HG02798 (cell line): ENCODE data around the gene TRHDE.
"Not testable (repeated sequence)": the region's sequence is repeated elsewhere in the genome, so short reads cannot be mapped to it uniquely, and the experiment has no call there.

Experiments used
- ATAC-seq: cut with Tn5 transposase; IDR thresholded peaks from one replicate; pipeline ENCODE4 v1.9.1; 2021; ENCODE audit warnings: mild to moderate bottlenecking; ENCODE audit not compliant: unreplicated experiment, poor library complexity

Gene TRHDE

GRCh38 chr12:72502546-72502945 is 230.4 kb downstream of the TRHDE start:
- no peak for ATAC-seq

- ATAC-seq: no peak
Observed at GRCh38 chr12:72505227-72505626, 233.1 kb downstream of the TRHDE start.

- ATAC-seq: no peak
Observed at GRCh38 chr12:72509891-72510290, 237.7 kb downstream of the TRHDE start.

- no peak for ATAC-seq
Observed at GRCh38 chr12:72510772-72511171, 238.6 kb downstream of the TRHDE start.

- no peak for ATAC-seq
Observed at GRCh38 chr12:72511498-72511897, 239.3 kb downstream of the TRHDE start.

GRCh38 chr12:72511906-72512305 is 239.7 kb downstream of the TRHDE start:
- ATAC-seq: no peak

- not testable (repeated sequence) for ATAC-seq
Observed at GRCh38 chr12:72520044-72520678, 248.0 kb downstream of the TRHDE start.

- no peak for ATAC-seq
Observed at GRCh38 chr12:72521326-72521725, 249.2 kb downstream of the TRHDE start.

GRCh38 chr12:72522411-72522810 is 250.2 kb downstream of the TRHDE start:
- no peak for ATAC-seq

- ATAC-seq: no peak
Observed at GRCh38 chr12:72523754-72524153, 251.6 kb downstream of the TRHDE start.

GRCh38 chr12:72535212-72535990 is 263.2 kb downstream of the TRHDE start:
- no peak for ATAC-seq

GRCh38 chr12:72540811-72541210 is 268.6 kb downstream of the TRHDE start:
- no peak for ATAC-seq

- ATAC-seq: no peak
Observed at GRCh38 chr12:72543777-72544467, 271.8 kb downstream of the TRHDE start.

GRCh38 chr12:72546106-72546505 is 273.9 kb downstream of the TRHDE start:
- ATAC-seq: no peak

- ATAC-seq: no peak
Observed at GRCh38 chr12:72547573-72547972, 275.4 kb downstream of the TRHDE start.

GRCh38 chr12:72549184-72549583 is 277.0 kb downstream of the TRHDE start:
- no peak for ATAC-seq

- no peak for ATAC-seq
Observed at GRCh38 chr12:72560003-72560769, 288.0 kb downstream of the TRHDE start.

GRCh38 chr12:72570601-72571000 is 298.4 kb downstream of the TRHDE start:
- ATAC-seq: peak; percentile 51

GRCh38 chr12:72574138-72574537 is 302.0 kb downstream of the TRHDE start:
- no peak for ATAC-seq

GRCh38 chr12:72578327-72578726 is 306.2 kb downstream of the TRHDE start:
- no peak for ATAC-seq

GRCh38 chr12:72586456-72586855 is 314.3 kb downstream of the TRHDE start:
- no peak for ATAC-seq
